Activated CD8-positive, alpha-beta T cell treated with anti-CD3 and anti-CD28 coated beads for 36 hours (primary cell): ENCODE data around the gene SLC5A2. TPM values are rescaled to one million over a fixed set of nuclear protein-coding genes. Genes with fewer than 3 reads are reported as not detected.

Experiments
- ATAC-seq: fragments of 200-7000 bp; cut with Tn5 transposase; one replicate; pipeline ENCODE4 v1.10.0; 2021; ENCODE audit warnings: mild to moderate bottlenecking, moderate library complexity
- CTCF ChIA-PET: fragments of 350-600 bp; sonication (Branson Sonifier 250); formaldehyde crosslinking; loops from one replicate; lab custom pipeline; 2021; ENCODE audit warnings: antibody characterized with exemption; lab: Charles Lee
- POLR2A ChIA-PET: fragments of 350-600 bp; sonication (Branson Sonifier 250); formaldehyde crosslinking; loops from one replicate; lab custom pipeline; 2021; ENCODE audit warnings: antibody characterized with exemption; lab: Charles Lee
- DNase-seq: peaks from one replicate; pipeline ENCODE4 v3.0.0-alpha.2; 2020
- H3K27ac Mint-ChIP-seq: one replicate; pipeline ENCODE4 v1.8.0; 2021; ENCODE audit warnings: mild to moderate bottlenecking, mixed read lengths
- H3K27me3 Mint-ChIP-seq: one replicate; pipeline ENCODE4 v1.8.0; 2021; ENCODE audit warnings: mixed read lengths
- H3K36me3 Mint-ChIP-seq: one replicate; pipeline ENCODE4 v1.8.0; 2021; ENCODE audit warnings: low read depth, mixed read lengths
- H3K4me1 Mint-ChIP-seq: one replicate; pipeline ENCODE4 v1.8.0; 2021; ENCODE audit warnings: low read depth, mixed read lengths
- H3K4me3 Mint-ChIP-seq: one replicate; pipeline ENCODE4 v1.8.0; 2021; ENCODE audit warnings: mild to moderate bottlenecking, moderate library complexity, mixed read lengths
- H3K9me3 Mint-ChIP-seq: one replicate; pipeline ENCODE4 v1.8.0; 2021; ENCODE audit warnings: mixed read lengths
- CTCF ChIP-seq: fragments of 200-600 bp; IDR thresholded peaks from one replicate; pipeline ENCODE4 v1.8.0; 2022; ENCODE audit warnings: antibody characterized with exemption, mild to moderate bottlenecking
- intact Hi-C: fragments of 100-400 bp; cut with micrococcal nuclease; formaldehyde crosslinking; loops from one replicate; pipeline ENCODE4 v1.10.0; 2022
- total RNA-seq, 2 experiments: library from RNA; stranded (reverse); gene quantifications; one replicate each; pipeline ENCODE4 v1.2.3, GENCODE V29; 2021

The SLC5A2 gene
- total RNA-seq, 2 experiments from 2014 or later, result not detected

- no peak for TF ChIP-seq CTCF
- no peak overlapping the region for H3K4me3 Mint-ChIP-seq
- intact Hi-C loops, result no loop called here
- ChIA-PET CTCF (interaction anchor here (10.2 kb wide), 1 partner anchor 14 kb away, joined by 70 read pairs; the partner anchor contains the start of gene ARMC5), POLR2A (no interaction called here)
- no peak for DNase-seq
- peaks cover 19% of the 10 kb centered on the region for H3K27me3 Mint-ChIP-seq
- H3K27ac Mint-ChIP-seq, result no peak overlapping the region
- H3K9me3 Mint-ChIP-seq, result no peaks in the 10 kb centered on the region
- no peaks in the 10 kb centered on the region for H3K36me3 Mint-ChIP-seq
- ATAC-seq, result no peak
- peaks cover 19% of the 10 kb centered on the region for H3K4me1 Mint-ChIP-seq
Measured at GRCh38 chr16:31473264-31473984, 9.5 kb upstream of the SLC5A2 start.

GRCh38 chr16:31474173-31474714 is 8.7 kb upstream of the SLC5A2 start:
- no peaks in the 10 kb centered on the region for H3K9me3 Mint-ChIP-seq
- no peak overlapping the region for H3K4me3 Mint-ChIP-seq
- DNase-seq, result no peak
- peaks cover 19% of the 10 kb centered on the region for H3K27me3 Mint-ChIP-seq
- no peak overlapping the region for H3K27ac Mint-ChIP-seq
- H3K4me1 Mint-ChIP-seq, result peaks cover 19% of the 10 kb centered on the region
- no peak for ATAC-seq
- no peaks in the 10 kb centered on the region for H3K36me3 Mint-ChIP-seq
- no peak for TF ChIP-seq CTCF
- CTCF ChIA-PET, result interaction anchor here (0.6 to 10.2 kb wide), 2 partner anchors 15 to 163 kb away, joined by 3 to 70 read pairs; partner anchors contain the start of gene ARMC5
- POLR2A ChIA-PET, result interaction anchor here (0.9 to 4.2 kb wide), 3 partner anchors 14 to 34 kb away, joined by 3 to 16 read pairs (median 6); partner anchors contain the start of gene RUSF1
- intact Hi-C loops, result no loop called here

GRCh38 chr16:31474773-31475738 is 7.9 kb upstream of the SLC5A2 start:
- POLR2A ChIA-PET, result interaction anchor here (0.9 to 4.2 kb wide), 4 partner anchors 13 to 33 kb away, joined by 3 to 16 read pairs (median 5); partner anchors contain the start of gene RUSF1
- TF ChIP-seq CTCF, result no peak
- DNase-seq (no peak), ATAC-seq (no peak)
- Mint-ChIP-seq H3K36me3 (no peaks in the 10 kb centered on the region), H3K4me1 (peaks cover 19% of the 10 kb centered on the region), H3K9me3 (no peaks in the 10 kb centered on the region), H3K27me3 (peaks cover 19% of the 10 kb centered on the region), H3K27ac (no peak overlapping the region), H3K4me3 (no peak overlapping the region)
- intact Hi-C loops, result no loop called here
- CTCF ChIA-PET, result interaction anchor here (0.6 to 10.2 kb wide), 3 partner anchors 12 to 164 kb away, joined by 3 to 70 read pairs (median 3); partner anchors contain the start of gene ARMC5

GRCh38 chr16:31475946-31476302 is 7.0 kb upstream of the SLC5A2 start:
- intact Hi-C loops, result no loop called here
- CTCF ChIA-PET, result interaction anchor here (0.8 to 10.2 kb wide), 3 partner anchors 11 to 20 kb away, joined by 3 to 70 read pairs (median 3); partner anchors contain the start of gene ARMC5
- no peak for TF ChIP-seq CTCF
- H3K27ac Mint-ChIP-seq, result no peak overlapping the region
- H3K9me3 Mint-ChIP-seq, result no peaks in the 10 kb centered on the region
- no peak for ATAC-seq
- H3K4me3 Mint-ChIP-seq, result peak overlapping the region; percentile 77
- POLR2A ChIA-PET, result interaction anchor here (1.0 to 4.2 kb wide), 3 partner anchors 12 to 18 kb away, joined by 4 to 16 read pairs (median 6); no protein-coding TSS in a partner anchor
- H3K36me3 Mint-ChIP-seq, result no peaks in the 10 kb centered on the region
- DNase-seq, result no peak
- H3K27me3 Mint-ChIP-seq, result peaks cover 16% of the 10 kb centered on the region
- H3K4me1 Mint-ChIP-seq, result peaks cover 19% of the 10 kb centered on the region
